HL-60 (cell line): ENCODE data around the gene ARHGAP26.

Source experiments
- DNase-seq, 2 experiments: peaks; one replicate each; pipeline ENCODE4 v3.0.0-alpha.2; 2010 to 2020; ENCODE audit warnings: low read depth in 1 of 2, low spot score in 1 of 2
- H3K27ac ChIP-seq: fragments of 250-450 bp; sonication (Bioruptor Pico); replicated peaks from 2 replicates; pipeline ENCODE4 v1.5.1; 2020; ENCODE audit warnings: mild to moderate bottlenecking, moderate library complexity
- H3K27me3 ChIP-seq: fragments of 250-450 bp; sonication (Bioruptor Pico); 2 replicates; pipeline ENCODE4 v1.5.1; 2021; ENCODE audit warnings: mild to moderate bottlenecking, moderate library complexity; ENCODE audit not compliant: insufficient read depth, poor library complexity, severe bottlenecking
- H3K4me3 ChIP-seq: replicated peaks from 2 replicates; pipeline ENCODE4 v1.5.1; 2011; ENCODE audit warnings: mild to moderate bottlenecking, control low read depth, low read length; ENCODE audit not compliant: insufficient read depth
- GABPA ChIP-seq: IDR thresholded peaks from 2 replicates; pipeline ENCODE4 v1.6.1; 2012; ENCODE audit warnings: low read depth
- POLR2AphosphoS5 ChIP-seq: IDR thresholded peaks from 2 replicates; pipeline ENCODE4 v1.6.1; 2012; ENCODE audit warnings: low read depth
- SPI1 ChIP-seq: IDR thresholded peaks from 2 replicates; pipeline ENCODE4 v1.6.1; 2012; ENCODE audit warnings: low read depth, mild to moderate bottlenecking, borderline replicate concordance
- TF ChIP-seq, protein P1 (sequence below): IDR thresholded peaks from one replicate; pipeline ENCODE4 v1.5.1; 2011; ENCODE audit warnings: low read length, control low read depth, inconsistent platforms; ENCODE audit not compliant: insufficient read depth
- TF ChIP-seq, protein P2 (sequence below): IDR thresholded peaks from 2 replicates; pipeline ENCODE4 v1.6.1; 2012; ENCODE audit warnings: low read depth; ENCODE audit not compliant: insufficient replicate concordance

Gene ARHGAP26

DNA sequence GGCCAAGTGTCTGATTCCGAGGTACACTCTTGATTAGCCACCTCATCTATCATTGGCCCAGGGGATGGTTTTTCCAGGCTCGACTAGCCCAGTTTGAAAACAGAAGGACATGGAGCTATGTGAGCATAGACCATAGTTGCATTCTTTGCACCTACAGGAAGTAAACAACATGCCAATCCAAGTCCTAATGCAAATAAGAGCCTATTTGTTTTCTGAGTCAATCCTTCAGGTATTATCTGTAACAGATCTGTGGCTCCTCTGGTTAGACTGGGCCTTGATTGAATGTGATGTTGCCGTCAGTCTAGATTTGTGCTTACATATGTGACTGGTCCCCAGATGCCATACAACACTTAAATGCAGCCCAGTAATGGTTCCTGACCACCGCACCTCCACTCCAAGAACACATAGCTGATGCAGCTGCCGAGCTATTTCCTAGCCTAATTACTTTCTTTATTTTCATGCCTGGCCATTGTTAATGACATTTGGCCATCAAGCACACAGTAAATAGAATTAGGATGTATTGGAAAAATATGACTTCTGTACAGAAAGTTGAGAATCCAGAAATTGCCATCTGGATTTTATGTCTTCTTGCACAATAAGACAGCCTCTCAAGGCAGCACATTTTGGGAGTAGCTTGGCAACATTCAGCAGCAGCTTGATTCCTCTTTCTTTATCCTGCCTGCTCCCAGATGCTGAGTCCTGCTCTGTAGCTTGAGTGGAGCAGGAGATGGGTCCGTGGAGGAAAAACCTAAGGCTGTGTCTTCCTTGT lies 29.5 kb upstream of the ARHGAP26 start:
- H3K4me3 ChIP-seq: no peak overlapping the region
- DNase-seq: no peak
- H3K27ac ChIP-seq: no peak overlapping the region
- TF ChIP-seq, protein P1, sequence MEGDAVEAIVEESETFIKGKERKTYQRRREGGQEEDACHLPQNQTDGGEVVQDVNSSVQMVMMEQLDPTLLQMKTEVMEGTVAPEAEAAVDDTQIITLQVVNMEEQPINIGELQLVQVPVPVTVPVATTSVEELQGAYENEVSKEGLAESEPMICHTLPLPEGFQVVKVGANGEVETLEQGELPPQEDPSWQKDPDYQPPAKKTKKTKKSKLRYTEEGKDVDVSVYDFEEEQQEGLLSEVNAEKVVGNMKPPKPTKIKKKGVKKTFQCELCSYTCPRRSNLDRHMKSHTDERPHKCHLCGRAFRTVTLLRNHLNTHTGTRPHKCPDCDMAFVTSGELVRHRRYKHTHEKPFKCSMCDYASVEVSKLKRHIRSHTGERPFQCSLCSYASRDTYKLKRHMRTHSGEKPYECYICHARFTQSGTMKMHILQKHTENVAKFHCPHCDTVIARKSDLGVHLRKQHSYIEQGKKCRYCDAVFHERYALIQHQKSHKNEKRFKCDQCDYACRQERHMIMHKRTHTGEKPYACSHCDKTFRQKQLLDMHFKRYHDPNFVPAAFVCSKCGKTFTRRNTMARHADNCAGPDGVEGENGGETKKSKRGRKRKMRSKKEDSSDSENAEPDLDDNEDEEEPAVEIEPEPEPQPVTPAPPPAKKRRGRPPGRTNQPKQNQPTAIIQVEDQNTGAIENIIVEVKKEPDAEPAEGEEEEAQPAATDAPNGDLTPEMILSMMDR: no peak
- TF ChIP-seq SPI1: no peak
- no peak for TF ChIP-seq GABPA
- TF ChIP-seq, protein P2, sequence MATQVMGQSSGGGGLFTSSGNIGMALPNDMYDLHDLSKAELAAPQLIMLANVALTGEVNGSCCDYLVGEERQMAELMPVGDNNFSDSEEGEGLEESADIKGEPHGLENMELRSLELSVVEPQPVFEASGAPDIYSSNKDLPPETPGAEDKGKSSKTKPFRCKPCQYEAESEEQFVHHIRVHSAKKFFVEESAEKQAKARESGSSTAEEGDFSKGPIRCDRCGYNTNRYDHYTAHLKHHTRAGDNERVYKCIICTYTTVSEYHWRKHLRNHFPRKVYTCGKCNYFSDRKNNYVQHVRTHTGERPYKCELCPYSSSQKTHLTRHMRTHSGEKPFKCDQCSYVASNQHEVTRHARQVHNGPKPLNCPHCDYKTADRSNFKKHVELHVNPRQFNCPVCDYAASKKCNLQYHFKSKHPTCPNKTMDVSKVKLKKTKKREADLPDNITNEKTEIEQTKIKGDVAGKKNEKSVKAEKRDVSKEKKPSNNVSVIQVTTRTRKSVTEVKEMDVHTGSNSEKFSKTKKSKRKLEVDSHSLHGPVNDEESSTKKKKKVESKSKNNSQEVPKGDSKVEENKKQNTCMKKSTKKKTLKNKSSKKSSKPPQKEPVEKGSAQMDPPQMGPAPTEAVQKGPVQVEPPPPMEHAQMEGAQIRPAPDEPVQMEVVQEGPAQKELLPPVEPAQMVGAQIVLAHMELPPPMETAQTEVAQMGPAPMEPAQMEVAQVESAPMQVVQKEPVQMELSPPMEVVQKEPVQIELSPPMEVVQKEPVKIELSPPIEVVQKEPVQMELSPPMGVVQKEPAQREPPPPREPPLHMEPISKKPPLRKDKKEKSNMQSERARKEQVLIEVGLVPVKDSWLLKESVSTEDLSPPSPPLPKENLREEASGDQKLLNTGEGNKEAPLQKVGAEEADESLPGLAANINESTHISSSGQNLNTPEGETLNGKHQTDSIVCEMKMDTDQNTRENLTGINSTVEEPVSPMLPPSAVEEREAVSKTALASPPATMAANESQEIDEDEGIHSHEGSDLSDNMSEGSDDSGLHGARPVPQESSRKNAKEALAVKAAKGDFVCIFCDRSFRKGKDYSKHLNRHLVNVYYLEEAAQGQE: no peak
- TF ChIP-seq POLR2AphosphoS5: no peak
- no peaks in the 10 kb centered on the region for H3K27me3 ChIP-seq

DNA sequence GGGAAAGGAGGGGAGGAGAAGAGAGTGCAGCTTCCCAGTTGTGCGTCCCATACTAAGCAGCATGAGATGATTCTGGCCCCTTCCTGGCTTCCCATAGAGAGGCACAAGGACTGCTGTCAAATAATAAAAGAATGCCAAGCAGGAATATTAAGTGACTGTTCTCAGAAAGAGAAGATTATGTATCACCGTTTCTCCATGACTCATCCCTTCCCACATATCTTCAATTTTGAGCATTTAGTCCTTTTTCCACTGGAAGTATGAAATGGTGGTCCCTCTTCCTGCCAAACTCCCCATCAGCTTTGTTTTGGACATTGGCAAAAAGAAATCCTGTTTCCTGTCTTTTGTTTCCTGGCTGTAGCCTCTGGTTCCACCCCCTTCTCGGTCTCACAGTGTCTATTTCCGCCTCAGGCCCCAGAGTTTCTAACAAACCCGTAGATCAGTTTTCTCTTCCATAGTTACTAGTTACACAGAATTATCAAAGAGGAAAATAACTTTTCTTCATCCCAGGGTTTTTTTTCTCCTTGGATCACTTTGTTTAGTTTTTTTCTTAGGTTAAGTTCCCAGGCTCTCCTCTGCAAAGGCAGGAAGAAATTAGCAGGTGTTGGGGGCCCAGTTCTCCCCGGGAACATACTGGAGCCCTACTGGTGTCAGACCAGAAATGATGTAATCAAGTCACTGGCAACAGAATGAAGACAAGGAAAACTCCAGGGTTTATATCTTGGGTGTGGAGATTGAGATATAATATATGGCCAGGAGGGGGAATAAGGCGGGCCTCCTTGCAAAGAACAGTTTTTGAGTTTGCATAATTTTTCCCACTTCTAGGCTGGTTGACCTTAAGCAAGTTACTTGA lies 26.4 kb upstream of the ARHGAP26 start:
- Histone ChIP-seq H3K27ac (no peak overlapping the region), H3K4me3 (no peak overlapping the region)

DNA sequence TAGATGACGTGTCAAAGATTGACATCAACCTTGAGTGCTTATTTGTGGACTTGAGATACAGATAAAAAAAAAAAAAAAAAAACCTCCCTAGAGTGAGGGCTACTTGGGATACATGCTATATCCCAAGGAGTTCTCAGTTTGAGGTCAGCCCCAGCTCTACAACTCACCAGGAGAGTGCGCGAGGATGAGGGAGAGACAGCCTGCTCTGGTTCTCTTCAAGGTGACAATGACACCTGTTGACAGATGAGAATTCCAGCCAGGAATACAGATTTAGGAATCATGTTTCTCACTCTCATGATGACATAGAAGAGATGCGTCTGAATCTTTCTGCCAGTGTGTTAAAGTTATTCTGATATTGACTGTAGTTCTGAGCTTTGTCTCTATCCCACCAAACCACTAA lies 24.9 kb upstream of the ARHGAP26 start:
- TF ChIP-seq POLR2AphosphoS5 (no peak), SPI1 (no peak), GABPA (no peak)
- TF ChIP-seq, protein P1: no peak
- TF ChIP-seq, protein P2: no peak
- H3K27me3 ChIP-seq: no peaks in the 10 kb centered on the region
- H3K27ac ChIP-seq: no peak overlapping the region
- no peak for DNase-seq
- no peak overlapping the region for H3K4me3 ChIP-seq

More for the DNA sequence above, 26.4 kb upstream of the ARHGAP26 start:
- no peak for DNase-seq
- H3K27me3 ChIP-seq: no peaks in the 10 kb centered on the region
- TF ChIP-seq, protein P1: no peak
- TF ChIP-seq, protein P2: no peak
- TF ChIP-seq SPI1 (no peak), GABPA (no peak), POLR2AphosphoS5 (no peak)
